HEK293 (cell line): ENCODE data around the gene CHI3L2.

Experiments
- CTCF ChIA-PET: fragments of 350-600 bp; formaldehyde crosslinking; extraction: SDS; loops from one replicate; lab custom pipeline; 2021; ENCODE audit warnings: antibody characterized with exemption; lab: Yijun Ruan, JAX
- POLR2A ChIA-PET: fragments of 300-600 bp; formaldehyde crosslinking; extraction: SDS; loops from one replicate; lab custom pipeline; 2020; ENCODE audit warnings: antibody characterized with exemption, inconsistent platforms; lab: Yijun Ruan, JAX
- H3K27ac ChIP-seq: fragments of 200-500 bp; sonication (Bioruptor generic); 2 replicates; pipeline ENCODE4 v1.5.1; 2014; ENCODE audit warnings: low read depth, low read length, control low read depth, inconsistent platforms; ENCODE audit errors: extremely low read depth
- H3K36me3 ChIP-seq, 2 experiments: fragments of 200-500 bp in 1 of 2; sonication (Bioruptor generic) in 1 of 2; 1 replicate in 1 of 2; 2 replicates in 1 of 2; pipeline ENCODE4 v1.5.1; 2014 to 2017; ENCODE audit warnings: inconsistent platforms in 2 of 2, low read length in 2 of 2; ENCODE audit not compliant: control insufficient read depth in 2 of 2, insufficient read depth in 1 of 2
- H3K4me1 ChIP-seq: fragments of 200-500 bp; sonication (Bioruptor generic); 2 replicates; pipeline ENCODE4 v1.5.1; 2014; ENCODE audit warnings: mild to moderate bottlenecking, low read length, inconsistent platforms; ENCODE audit not compliant: control insufficient read depth, insufficient read depth
- H3K4me3 ChIP-seq: 2 replicates; pipeline ENCODE4 v1.5.1; 2011; ENCODE audit warnings: low read depth, mild to moderate bottlenecking, control low read depth, low read length, moderate library complexity
- H3K9me3 ChIP-seq: fragments of 200-500 bp; sonication (Bioruptor generic); 2 replicates; pipeline ENCODE4 v1.5.1; 2014; ENCODE audit warnings: low read depth, low read length, inconsistent platforms; ENCODE audit not compliant: control insufficient read depth, insufficient read depth
- CTCF ChIP-seq: fragments of 450-650 bp; formaldehyde crosslinking; IDR thresholded peaks from 2 replicates; pipeline ENCODE4 v1.5.1; 2016; ENCODE audit warnings: missing biosample characterization, missing genetic modification characterization
- ELK4 ChIP-seq: IDR thresholded peaks from 2 replicates; pipeline ENCODE4 v1.6.1; 2011; ENCODE audit warnings: mild to moderate bottlenecking, low read depth, low read length, borderline replicate concordance
- KLF10 ChIP-seq: fragments of 450-650 bp; IDR thresholded peaks from 2 replicates; pipeline ENCODE4 v1.5.1; 2018; ENCODE audit warnings: missing biosample characterization, mild to moderate bottlenecking, missing genetic modification characterization
- KLF8 ChIP-seq: fragments of 450-650 bp; formaldehyde crosslinking; IDR thresholded peaks from 2 replicates; pipeline ENCODE4 v1.5.1; 2016; ENCODE audit warnings: missing biosample characterization, missing genetic modification characterization
- MYNN ChIP-seq: fragments of 450-650 bp; formaldehyde crosslinking; IDR thresholded peaks from 2 replicates; pipeline ENCODE4 v1.5.1; 2016; ENCODE audit warnings: missing biosample characterization, missing genetic modification characterization, borderline replicate concordance
- SCRT2 ChIP-seq: fragments of 450-650 bp; formaldehyde crosslinking; IDR thresholded peaks from 2 replicates; pipeline ENCODE4 v1.5.1; 2016; ENCODE audit warnings: missing biosample characterization, missing genetic modification characterization
- YY2 ChIP-seq: fragments of 450-650 bp; formaldehyde crosslinking; IDR thresholded peaks from 2 replicates; pipeline ENCODE4 v1.5.1; 2016; ENCODE audit warnings: missing biosample characterization, missing genetic modification characterization
- ZNF10 ChIP-seq: fragments of 450-650 bp; formaldehyde crosslinking; IDR thresholded peaks from 2 replicates; pipeline ENCODE4 v1.5.1; 2017; ENCODE audit warnings: missing biosample characterization, missing genetic modification characterization
- ZNF24 ChIP-seq: fragments of 450-650 bp; formaldehyde crosslinking; IDR thresholded peaks from 2 replicates; pipeline ENCODE4 v1.5.1; 2016; ENCODE audit warnings: missing biosample characterization, missing genetic modification characterization
- ZNF302 ChIP-seq: fragments of 450-650 bp; formaldehyde crosslinking; IDR thresholded peaks from 2 replicates; pipeline ENCODE4 v1.5.1; 2016; ENCODE audit warnings: missing biosample characterization, missing genetic modification characterization, low read depth
- ZNF37A ChIP-seq: fragments of 450-650 bp; IDR thresholded peaks from 2 replicates; pipeline ENCODE4 v1.5.1; 2018; ENCODE audit warnings: missing biosample characterization, missing genetic modification characterization
- ZNF449 ChIP-seq: fragments of 450-650 bp; formaldehyde crosslinking; IDR thresholded peaks from 2 replicates; pipeline ENCODE4 v1.5.1; 2017; ENCODE audit warnings: missing biosample characterization, mild to moderate bottlenecking, missing genetic modification characterization, moderate library complexity
- ZNF621 ChIP-seq: fragments of 450-650 bp; formaldehyde crosslinking; IDR thresholded peaks from 2 replicates; pipeline ENCODE4 v1.5.1; 2017; ENCODE audit warnings: missing biosample characterization, missing genetic modification characterization
- ZNF623 ChIP-seq: fragments of 450-650 bp; formaldehyde crosslinking; IDR thresholded peaks from 2 replicates; pipeline ENCODE4 v1.5.1; 2016; ENCODE audit warnings: missing biosample characterization, missing genetic modification characterization
- ZNF629 ChIP-seq: fragments of 450-650 bp; formaldehyde crosslinking; IDR thresholded peaks from 2 replicates; pipeline ENCODE4 v1.5.1; 2017; ENCODE audit warnings: missing biosample characterization, missing genetic modification characterization
- ZNF658 ChIP-seq: fragments of 450-650 bp; formaldehyde crosslinking; IDR thresholded peaks from 2 replicates; pipeline ENCODE4; 2016; ENCODE audit warnings: missing biosample characterization, missing genetic modification characterization
- ZNF664 ChIP-seq: fragments of 450-650 bp; formaldehyde crosslinking; IDR thresholded peaks from 2 replicates; pipeline ENCODE4 v1.5.1; 2016; ENCODE audit warnings: missing biosample characterization, missing genetic modification characterization
- ZNF692 ChIP-seq: fragments of 450-650 bp; formaldehyde crosslinking; IDR thresholded peaks from 2 replicates; pipeline ENCODE4 v1.5.1; 2016; ENCODE audit warnings: missing biosample characterization, missing genetic modification characterization
- ZNF830 ChIP-seq: fragments of 450-650 bp; IDR thresholded peaks from 2 replicates; pipeline ENCODE4 v1.5.0; 2018; ENCODE audit warnings: missing biosample characterization, missing genetic modification characterization, low read depth, mild to moderate bottlenecking, moderate library complexity
- TF ChIP-seq, protein P1 (sequence below): fragments of 450-650 bp; formaldehyde crosslinking; IDR thresholded peaks from 2 replicates; pipeline ENCODE4 v1.5.1; 2016; ENCODE audit warnings: missing biosample characterization, missing genetic modification characterization, low read depth

Gene CHI3L2

DNA sequence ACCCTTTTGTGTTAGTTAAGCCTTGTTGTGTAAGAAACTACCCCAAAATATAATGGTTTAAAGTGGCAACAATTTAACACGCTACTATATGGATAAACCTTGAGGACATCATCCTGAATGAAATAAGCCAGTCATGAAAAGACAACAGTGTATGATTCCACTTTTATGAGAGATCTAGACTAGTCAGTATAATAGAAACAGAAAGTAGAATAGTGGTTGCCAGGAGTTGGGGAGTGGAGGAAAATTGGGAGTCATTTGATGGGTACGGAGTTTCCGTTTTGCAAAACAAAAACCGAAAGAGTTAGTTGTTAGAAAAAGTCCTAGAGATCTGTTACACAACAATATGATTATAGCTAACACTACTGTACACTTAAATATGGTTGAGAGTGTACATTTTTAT, 47.1 kb downstream of the CHI3L2 start:
- CTCF ChIA-PET: no interaction called here
- TF ChIP-seq ZNF449 (tag by site-specific recombination) (no peak), ZNF10 (tag by site-specific recombination) (no peak), ZNF621 (tag by site-specific recombination) (no peak), ZNF623 (tag by site-specific recombination) (no peak), ZNF24 (tag by site-specific recombination) (no peak), ZNF629 (tag by site-specific recombination) (no peak), CTCF (tag by site-specific recombination) (no peak), KLF8 (tag by site-specific recombination) (no peak), ZNF37A (tag by site-specific recombination) (no peak), KLF10 (no peak), YY2 (tag by site-specific recombination) (no peak), MYNN (tag by site-specific recombination) (no peak), ZNF664 (tag by site-specific recombination) (no peak), ZNF658 (no peak), ELK4 (no peak), ZNF692 (no peak), ZNF302 (tag by site-specific recombination) (no peak)
- TF ChIP-seq, protein P1, sequence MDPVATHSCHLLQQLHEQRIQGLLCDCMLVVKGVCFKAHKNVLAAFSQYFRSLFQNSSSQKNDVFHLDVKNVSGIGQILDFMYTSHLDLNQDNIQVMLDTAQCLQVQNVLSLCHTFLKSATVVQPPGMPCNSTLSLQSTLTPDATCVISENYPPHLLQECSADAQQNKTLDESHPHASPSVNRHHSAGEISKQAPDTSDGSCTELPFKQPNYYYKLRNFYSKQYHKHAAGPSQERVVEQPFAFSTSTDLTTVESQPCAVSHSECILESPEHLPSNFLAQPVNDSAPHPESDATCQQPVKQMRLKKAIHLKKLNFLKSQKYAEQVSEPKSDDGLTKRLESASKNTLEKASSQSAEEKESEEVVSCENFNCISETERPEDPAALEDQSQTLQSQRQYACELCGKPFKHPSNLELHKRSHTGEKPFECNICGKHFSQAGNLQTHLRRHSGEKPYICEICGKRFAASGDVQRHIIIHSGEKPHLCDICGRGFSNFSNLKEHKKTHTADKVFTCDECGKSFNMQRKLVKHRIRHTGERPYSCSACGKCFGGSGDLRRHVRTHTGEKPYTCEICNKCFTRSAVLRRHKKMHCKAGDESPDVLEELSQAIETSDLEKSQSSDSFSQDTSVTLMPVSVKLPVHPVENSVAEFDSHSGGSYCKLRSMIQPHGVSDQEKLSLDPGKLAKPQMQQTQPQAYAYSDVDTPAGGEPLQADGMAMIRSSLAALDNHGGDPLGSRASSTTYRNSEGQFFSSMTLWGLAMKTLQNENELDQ (tag by site-specific recombination): no peak
- no peaks in the 10 kb centered on the region for H3K4me1 ChIP-seq
- POLR2A ChIA-PET: no interaction called here
- no peaks in the 10 kb centered on the region for H3K9me3 ChIP-seq
- no peaks in the 10 kb centered on the region for H3K36me3 ChIP-seq
- no peak overlapping the region for H3K27ac ChIP-seq
- H3K4me3 ChIP-seq: no peak overlapping the region

- Histone ChIP-seq H3K36me3 (no peaks in the 10 kb centered on the region), H3K9me3 (no peaks in the 10 kb centered on the region), H3K27ac (no peak overlapping the region), H3K4me1 (no peaks in the 10 kb centered on the region), H3K4me3 (no peak overlapping the region)
- ChIA-PET POLR2A (no interaction called here), CTCF (no interaction called here)
- TF ChIP-seq ZNF830 (no peak), SCRT2 (tag by site-specific recombination) (peak; percentile 64), ZNF449 (tag by site-specific recombination) (peak; percentile 47; the same call in 1 of the 2 replicates)
These were observed 47.6 kb downstream of the CHI3L2 start for GRCh38 chr1:111275079-111275478.
